NCI-H460 (cell line): ENCODE measurements around the gene PMEPA1. TPM values are rescaled to one million over a fixed set of nuclear protein-coding genes. Genes with fewer than 3 reads are reported as not detected.

ENCODE experiments used
- total RNA-seq: library from RNA; depleted of rRNA; stranded (reverse); fragments of >200 nt; shearing (Covaris generic); gene quantifications from 2 replicates; pipeline ENCODE4 v1.2.3, GENCODE V29; 2014; rRNA removed

PMEPA1 gene
- total RNA-seq, 1 experiment from 2014 or later = 3.1 TPM

Other genes with a start within 250 kb of the PMEPA1 start
- not detected in 2 replicates for gene CTCFL, start 184.9 kb downstream of the PMEPA1 start, total RNA-seq
- 0.23 and 0.32 TPM in 2 replicates for gene PCK1, start 148.9 kb downstream of the PMEPA1 start, total RNA-seq
- gene ZBP1, start 89.6 kb downstream of the PMEPA1 start, total RNA-seq = not detected in 2 replicates